H1 (cell line): Measurements from ENCODE around the gene ARTN. TPM values are rescaled to one million over a fixed set of nuclear protein-coding genes. Genes with fewer than 3 reads are reported as not detected.
A peak's percentile ranks its signal among the peaks of the same experiment; 100 is the strongest.

ENCODE experiments used
- CTCF ChIA-PET: fragments of 300-600 bp; sonication (Branson Sonifier 250); formaldehyde crosslinking; loops from one replicate; lab custom pipeline; 2021; ENCODE audit not compliant: partially characterized antibody; lab: Charles Lee
- POLR2A ChIA-PET: fragments of 300-600 bp; sonication (Branson Sonifier 250); formaldehyde crosslinking; loops from one replicate; lab custom pipeline; 2021; ENCODE audit warnings: inconsistent platforms; ENCODE audit not compliant: partially characterized antibody; lab: Charles Lee
- DNase-seq, 2 experiments: peaks; one replicate each; pipeline versions ENCODE4 v3.0.0 to v3.0.0-alpha.2; 2010 to 2022; ENCODE audit warnings: low spot score in 2 of 2, low read depth in 1 of 2, mixed read lengths in 1 of 2
- FAIRE-seq: peaks from 2 replicates; lab custom pipeline; 2011; peaks lifted over from hg19 to GRCh38; lab: Jason Lieb, UNC
- H2AFZ ChIP-seq: 2 replicates; pipeline ENCODE4 v1.8.1; 2012; ENCODE audit warnings: low read length, inconsistent platforms
- H2AK5ac ChIP-seq: 2 replicates; pipeline ENCODE4 v1.6.1; 2013; ENCODE audit warnings: low read depth, low read length
- H2BK120ac ChIP-seq: replicated peaks from 2 replicates; pipeline ENCODE3; 2013; ENCODE audit warnings: low read depth, low read length, inconsistent platforms
- H2BK12ac ChIP-seq: 2 replicates; pipeline ENCODE4 v1.6.1; 2013; ENCODE audit warnings: low read depth, low read length
- H2BK15ac ChIP-seq: 2 replicates; pipeline ENCODE4 v1.6.1; 2013; ENCODE audit warnings: low read length
- H2BK20ac ChIP-seq: 2 replicates; pipeline ENCODE4 v1.6.1; 2013; ENCODE audit warnings: low read length
- H2BK5ac ChIP-seq: 2 replicates; pipeline ENCODE4 v1.6.1; 2013; ENCODE audit warnings: low read depth, low read length
- H3K14ac ChIP-seq: 2 replicates; pipeline ENCODE4 v1.6.1; 2013; ENCODE audit warnings: inconsistent platforms; ENCODE audit not compliant: insufficient read length
- H3K18ac ChIP-seq: 2 replicates; pipeline ENCODE4 v1.6.1; 2013; ENCODE audit warnings: low read length; ENCODE audit errors: extremely low read depth
- H3K23ac ChIP-seq: 2 replicates; pipeline ENCODE4 v1.6.1; 2013; ENCODE audit warnings: inconsistent platforms; ENCODE audit not compliant: insufficient read length
- H3K23me2 ChIP-seq: 2 replicates; pipeline ENCODE4 v1.6.1; 2013; ENCODE audit warnings: low read depth, low read length
- H3K27ac ChIP-seq: 2 replicates; pipeline ENCODE4 v1.6.1; 2011; ENCODE audit warnings: low read depth, low read length, inconsistent platforms
- H3K27me3 ChIP-seq, 4 experiments: replicated peaks in 1 of 4; 1 replicate in 1 of 4; 2 replicates in 3 of 4; pipeline versions ENCODE4 v1.6.1 to v1.8.1; 2011 to 2013; ENCODE audit warnings: low read length in 3 of 4, mild to moderate bottlenecking in 3 of 4, inconsistent platforms in 2 of 4, mixed read lengths in 2 of 4, moderate library complexity in 1 of 4; ENCODE audit not compliant: control insufficient read depth in 3 of 4, insufficient read depth in 3 of 4; ENCODE audit errors: extremely low read depth in 1 of 4
- H3K36me3 ChIP-seq, 4 experiments: 2 replicates each; pipeline versions ENCODE4 v1.6.1 to v1.8.1; 2011 to 2013; ENCODE audit warnings: mild to moderate bottlenecking in 4 of 4, low read length in 3 of 4, moderate library complexity in 2 of 4, control low read depth in 1 of 4, inconsistent platforms in 1 of 4; ENCODE audit not compliant: insufficient read depth in 4 of 4, control insufficient read depth in 2 of 4
- H3K4ac ChIP-seq: replicated peaks from 2 replicates; pipeline ENCODE3; 2013; ENCODE audit warnings: low read length, low read depth, mixed read lengths, inconsistent platforms; ENCODE audit not compliant: insufficient read length
- H3K4me1 ChIP-seq, 4 experiments: replicated peaks in 1 of 4; 1 replicate in 1 of 4; 2 replicates in 3 of 4; pipeline versions ENCODE4 v1.6.1 to v1.8.1; 2011 to 2013; ENCODE audit warnings: low read length in 3 of 4, inconsistent platforms in 2 of 4, mixed read lengths in 1 of 4; ENCODE audit not compliant: insufficient read depth in 4 of 4, control insufficient read depth in 3 of 4
- H3K4me2 ChIP-seq, 2 experiments: 2 replicates each; pipeline versions ENCODE4 v1.6.1 to v1.8.1; 2011 to 2013; ENCODE audit warnings: low read depth in 2 of 2, low read length in 2 of 2, control low read depth in 1 of 2, inconsistent platforms in 1 of 2, mild to moderate bottlenecking in 1 of 2; ENCODE audit not compliant: insufficient read depth in 1 of 2
- H3K4me3 ChIP-seq, 4 experiments: fragments of 200-600, 300-600 bp in 1 of 4; sonication (generic), shearing (Covaris generic), sonication (Bioruptor Twin) in 1 of 4; 2 replicates each; pipeline versions ENCODE4 v1.5.1 to v1.8.1; 2011 to 2016; ENCODE audit warnings: low read length in 4 of 4, low read depth in 3 of 4, control low read depth in 2 of 4, inconsistent platforms in 2 of 4, mild to moderate bottlenecking in 2 of 4, mixed read lengths in 1 of 4, moderate library complexity in 1 of 4; ENCODE audit not compliant: insufficient read depth in 2 of 4; ENCODE audit errors: extremely low read depth in 1 of 4
- H3K56ac ChIP-seq: replicated peaks from 2 replicates; pipeline ENCODE3; 2013; ENCODE audit warnings: low read depth, mild to moderate bottlenecking, mixed read lengths, low read length, inconsistent platforms; ENCODE audit not compliant: insufficient read length
- H3K79me1 ChIP-seq: 2 replicates; pipeline ENCODE4 v1.6.1; 2013; ENCODE audit warnings: low read depth, low read length, control low read depth
- H3K79me2 ChIP-seq, 2 experiments: 2 replicates each; pipeline versions ENCODE4 v1.6.1 to v1.8.1; 2012 to 2013; ENCODE audit warnings: low read length in 2 of 2, mild to moderate bottlenecking in 2 of 2, inconsistent platforms in 1 of 2; ENCODE audit not compliant: insufficient read depth in 2 of 2, control insufficient read depth in 1 of 2
- H3K9ac ChIP-seq, 4 experiments: replicated peaks in 1 of 4; 1 replicate in 1 of 4; 2 replicates in 3 of 4; pipeline versions ENCODE4 v1.6.1 to v1.8.1; 2011 to 2013; ENCODE audit warnings: low read depth in 3 of 4, low read length in 3 of 4, control low read depth in 2 of 4, mild to moderate bottlenecking in 2 of 4, moderate library complexity in 2 of 4, inconsistent platforms in 1 of 4; ENCODE audit errors: extremely low read depth in 1 of 4
- H3K9me3 ChIP-seq, 2 experiments: 2 replicates each; pipeline versions ENCODE4 v1.6.1 to v1.8.1; 2012 to 2013; ENCODE audit warnings: mild to moderate bottlenecking in 2 of 2, moderate library complexity in 2 of 2, control low read depth in 1 of 2, inconsistent platforms in 1 of 2, low read depth in 1 of 2, low read length in 1 of 2, mixed read lengths in 1 of 2; ENCODE audit not compliant: insufficient read depth in 2 of 2
- H4K20me1 ChIP-seq, 2 experiments: replicated peaks in 1 of 2; 2 replicates each; pipeline versions ENCODE3 to v1.8.1; 2011 to 2013; ENCODE audit warnings: inconsistent platforms in 2 of 2, low read length in 2 of 2, mild to moderate bottlenecking in 1 of 2; ENCODE audit not compliant: insufficient read depth in 2 of 2, control insufficient read depth in 1 of 2
- H4K5ac ChIP-seq: 2 replicates; pipeline ENCODE4 v1.6.1; 2013; ENCODE audit warnings: low read length, low read depth, mixed read lengths, inconsistent platforms; ENCODE audit not compliant: insufficient read length
- H4K8ac ChIP-seq: 2 replicates; pipeline ENCODE4 v1.8.0; 2013; ENCODE audit warnings: mild to moderate bottlenecking, moderate library complexity, low read length, inconsistent platforms; ENCODE audit not compliant: insufficient read depth; ENCODE audit errors: extremely low read depth
- H4K91ac ChIP-seq: replicated peaks from 2 replicates; pipeline ENCODE3; 2013; ENCODE audit warnings: low read length, mixed read lengths, inconsistent platforms; ENCODE audit not compliant: insufficient read length
- ATF2 ChIP-seq: IDR thresholded peaks from 2 replicates; pipeline ENCODE4 v1.6.1; 2012; ENCODE audit warnings: low read length, inconsistent platforms
- CTCF ChIP-seq, 3 experiments: IDR thresholded peaks; 1 replicate in 2 of 3; 2 replicates in 1 of 3; pipeline versions ENCODE4 v1.5.1 to v1.6.1; 2011; ENCODE audit warnings: low read length in 3 of 3, mild to moderate bottlenecking in 3 of 3, inconsistent platforms in 2 of 3, low read depth in 1 of 3, moderate library complexity in 1 of 3; ENCODE audit not compliant: insufficient read depth in 1 of 3; ENCODE audit errors: control extremely low read depth in 1 of 3
- POU5F1 ChIP-seq: IDR thresholded peaks from 2 replicates; pipeline ENCODE4 v1.6.1; 2011; ENCODE audit warnings: low read depth, mild to moderate bottlenecking, low read length, moderate library complexity
- RAD21 ChIP-seq, 2 experiments: IDR thresholded peaks in 1 of 2; conservative IDR thresholded peaks in 1 of 2; 2 replicates each; pipeline ENCODE4 v1.6.1; 2011; ENCODE audit warnings: low read depth in 2 of 2, low read length in 2 of 2, improper control_type of control experiment in 1 of 2, inconsistent platforms in 1 of 2, mild to moderate bottlenecking in 1 of 2, moderate library complexity in 1 of 2
- WGBS, 2 experiments: shearing (Covaris generic) in 1 of 2; methylation state at CpG; one replicate each; pipeline versions ENCODE4 v1.1.6 to v1.1.7; 2013 to 2015; ENCODE audit warnings: low lambda C conversion rate in 2 of 2, mixed read lengths in 2 of 2, inconsistent platforms in 1 of 2, low coverage in 1 of 2, missing lambda C conversion rate in 1 of 2; ENCODE audit not compliant: insufficient replicate concordance in 2 of 2, insufficient coverage in 1 of 2, insufficient read length in 1 of 2; ENCODE audit errors: extremely low coverage in 1 of 2, missing lambda C conversion rate in 1 of 2; 5-methylcytosine and 5-hydroxymethylcytosine counted together
- polyA plus RNA-seq, 7 experiments: library from polyadenylated mRNA; depleted of rRNA in 3 of 7; stranded (reverse) in 5 of 7; unstranded in 2 of 7; fragments of >200 nt in 5 of 7; fragments of 200-250 nt in 2 of 7; gene quantifications; 1 replicate in 5 of 7; 2 replicates in 1 of 7; 4 replicates in 1 of 7; pipeline versions ENCODE4 v1.2.1 to v1.2.3, GENCODE V29; 2011 to 2013; ENCODE audit warnings: missing spikeins in 2 of 7, mixed read lengths in 2 of 7
- total RNA-seq: library from RNA; stranded (reverse); fragmentation: NEBNext Ultra II Directional; extraction: Animal tissue kit (Norgen Biotek cat#: 25700); gene quantifications from 2 replicates; pipeline ENCODE4 v1.2.1, GENCODE V29; 2021

ARTN gene
- total and polyA plus RNA-seq, 2 of the 8 experiments (the other 6 are each of a cell fraction or from before 2014, with no cell fraction given), result 13.5 to 22.7 TPM

GRCh38 chr1:43930168-43930948 lies 3.2 kb upstream of the ARTN start:
- DNase-seq, result peak in 1 of 2 experiments; percentile 68
- H3K18ac ChIP-seq, result peak overlapping the region; percentile 80
- H3K27me3 ChIP-seq, result peaks cover 0 to 8% (median 4%) of the 10 kb centered on the region in 4 experiments; a peak in 5 of 7 replicates
- no peak overlapping the region for H3K4me3 ChIP-seq
- ChIA-PET POLR2A (interaction anchor here (0.7 to 8.0 kb wide), 12 partner anchors 9 to 223 kb away, joined by 3 to 89 read pairs (median 3); partner anchors contain the start of genes IPO13 and ST3GAL3), CTCF (interaction anchor here (0.5 to 18.6 kb wide), 67 partner anchors 9 to 1063 kb away, joined by 3 to 618 read pairs (median 4); partner anchors contain the start of genes B4GALT2, IPO13 and SLC6A9)
- no peak overlapping the region for H2BK20ac ChIP-seq
- H3K14ac ChIP-seq, result no peak overlapping the region
- H2AFZ ChIP-seq, result no peak overlapping the region
- no peak overlapping the region for H4K5ac ChIP-seq
- H2BK5ac ChIP-seq, result peak overlapping the region; percentile 83
- no peak overlapping the region for H3K4ac ChIP-seq
- no peak overlapping the region for H3K27ac ChIP-seq
- no peak overlapping the region for H4K8ac ChIP-seq
- H2BK120ac ChIP-seq, result no peak overlapping the region
- TF ChIP-seq ATF2 (no peak), CTCF (IDR thresholded peaks at IDR 0.05; ENCODE audit: control extremely low read depth in 1 of 3, insufficient read depth in 1 of 3, low read depth in 1 of 3, low read length in 3 of 3) (peak in 2 of 3 experiments; percentile 70 to 80; a peak in 3 of 4 replicates), RAD21 (IDR thresholded peaks at IDR 0.05 in 1 of 2, conservative IDR thresholded peaks at IDR 0.05 in 1 of 2; ENCODE audit: low read depth in 2 of 2, low read length in 2 of 2) (peak; percentile 43 to 64; a peak in 3 of 4 replicates), POU5F1 (no peak)
- H4K20me1 ChIP-seq, result no peaks in the 10 kb centered on the region
- no peak overlapping the region for H3K4me2 ChIP-seq
- no peaks in the 10 kb centered on the region for H3K79me1 ChIP-seq
- FAIRE-seq, result no peak
- no peak overlapping the region for H3K9ac ChIP-seq
- peaks cover 7% of the 10 kb centered on the region; the same call in 1 of the 2 replicates for H3K23me2 ChIP-seq
- no peaks in the 10 kb centered on the region for H3K9me3 ChIP-seq
- H2BK12ac ChIP-seq, result peak overlapping the region; percentile 97; the same call in 1 of the 2 replicates
- no peaks in the 10 kb centered on the region for H3K36me3 ChIP-seq
- H4K91ac ChIP-seq, result peak overlapping the region; percentile 22
- H3K79me2 ChIP-seq, result no peaks in the 10 kb centered on the region
- H2AK5ac ChIP-seq, result no peak overlapping the region; the same call in 1 of the 2 replicates
- H3K56ac ChIP-seq, result no peak overlapping the region
- H3K23ac ChIP-seq, result no peak overlapping the region
- H3K4me1 ChIP-seq, result peaks cover 9 to 22% (median 17%) of the 10 kb centered on the region in 4 experiments
- 88% methylated on average over 10 of the region's 10 CpGs; no CpG with 5 or more reads in 1 of the 2 experiments for WGBS, 2 experiments
- peak overlapping the region; percentile 89; the same call in 1 of the 2 replicates for H2BK15ac ChIP-seq
